ENCODE data around the gene PLB1.

GRCh38 chr2:28643911-28644334 is 148.1 kb downstream of the PLB1 start:
- TF ChIP-seq CTCF (IDR thresholded peaks at IDR 0.05), result no peak
- TF ChIP-seq ZMAT4 (CRISPR knock-in tag; IDR thresholded peaks at IDR 0.05), result no peak
